Adrenal gland (tissue), 5 donors: Measurements from ENCODE around the gene WFIKKN2.

Experiments
- CTCF ChIP-seq, 6 experiments: fragments of 450-650 bp in 4 of 6; fragments of 200-600 bp in 2 of 6; sonication (generic) in 1 of 6; IDR thresholded peaks; 1 replicate in 5 of 6; 2 replicates in 1 of 6; pipeline versions ENCODE4 v1.5.1 to v1.8.0; 2016 to 2021; ENCODE audit warnings: antibody characterized with exemption in 6 of 6, mild to moderate bottlenecking in 2 of 6, moderate library complexity in 1 of 6
- POLR2A ChIP-seq, 2 donors: fragments of 450-650 bp; IDR thresholded peaks; one replicate each; pipeline ENCODE4 v1.6.1; 2017; ENCODE audit warnings: antibody characterized with exemption in 2 of 2, mild to moderate bottlenecking in 2 of 2, moderate library complexity in 1 of 2
- donor health status: DM: no; HTN: no; CAD: no.

- TF ChIP-seq CTCF (IDR thresholded peaks at IDR 0.05) (no peak), POLR2A (IDR thresholded peaks at IDR 0.05) (no peak)
Observed at GRCh38 chr17:50868602-50869001, 33.2 kb downstream of the WFIKKN2 start.
